Fibroblast of villous mesenchyme (primary cell): ENCODE data around the gene SOCS7. TPM values are rescaled to one million over a fixed set of nuclear protein-coding genes. Genes with fewer than 3 reads are reported as not detected.

Experiments used
- DNase-seq: peaks from one replicate; pipeline ENCODE4 v3.0.0-alpha.2; 2010; ENCODE audit warnings: low read depth
- H3K4me3 ChIP-seq: 2 replicates; pipeline ENCODE4 v1.5.1; 2011; ENCODE audit warnings: low read depth, mild to moderate bottlenecking, low read length
- total RNA-seq: library from RNA; depleted of rRNA; stranded (reverse); fragments of >200 nt; gene quantifications from 2 replicates; pipeline ENCODE4 v1.2.3, GENCODE V29; 2012
- TF ChIP-seq, protein P1 (sequence below): IDR thresholded peaks from 2 replicates; pipeline ENCODE4 v1.5.1; 2012; ENCODE audit warnings: low read depth, mild to moderate bottlenecking, low read length; ENCODE audit not compliant: insufficient read depth

Gene SOCS7
- total RNA-seq, 1 donor, result 11.2 TPM

DNA sequence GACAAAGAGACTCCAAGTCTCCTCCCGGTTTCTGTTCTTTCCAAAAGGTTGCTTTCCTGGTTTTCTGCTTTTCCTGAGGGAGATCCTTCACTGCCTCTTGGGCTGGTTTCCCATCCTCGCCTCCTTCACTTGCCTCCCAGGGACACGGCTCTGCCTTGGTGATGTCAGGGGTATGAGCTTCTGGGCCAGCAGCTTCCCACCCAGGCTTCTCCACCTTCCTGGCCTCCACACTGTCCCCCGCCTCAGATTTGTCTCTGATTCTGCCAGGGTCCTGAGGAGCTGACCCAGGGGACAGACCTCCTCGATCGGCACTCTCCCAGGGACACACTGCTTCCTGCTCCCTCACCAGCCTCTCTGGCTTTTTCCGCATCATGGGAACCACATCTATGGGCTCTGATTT is 22.4 kb upstream of the SOCS7 start:
- TF ChIP-seq, protein P1, sequence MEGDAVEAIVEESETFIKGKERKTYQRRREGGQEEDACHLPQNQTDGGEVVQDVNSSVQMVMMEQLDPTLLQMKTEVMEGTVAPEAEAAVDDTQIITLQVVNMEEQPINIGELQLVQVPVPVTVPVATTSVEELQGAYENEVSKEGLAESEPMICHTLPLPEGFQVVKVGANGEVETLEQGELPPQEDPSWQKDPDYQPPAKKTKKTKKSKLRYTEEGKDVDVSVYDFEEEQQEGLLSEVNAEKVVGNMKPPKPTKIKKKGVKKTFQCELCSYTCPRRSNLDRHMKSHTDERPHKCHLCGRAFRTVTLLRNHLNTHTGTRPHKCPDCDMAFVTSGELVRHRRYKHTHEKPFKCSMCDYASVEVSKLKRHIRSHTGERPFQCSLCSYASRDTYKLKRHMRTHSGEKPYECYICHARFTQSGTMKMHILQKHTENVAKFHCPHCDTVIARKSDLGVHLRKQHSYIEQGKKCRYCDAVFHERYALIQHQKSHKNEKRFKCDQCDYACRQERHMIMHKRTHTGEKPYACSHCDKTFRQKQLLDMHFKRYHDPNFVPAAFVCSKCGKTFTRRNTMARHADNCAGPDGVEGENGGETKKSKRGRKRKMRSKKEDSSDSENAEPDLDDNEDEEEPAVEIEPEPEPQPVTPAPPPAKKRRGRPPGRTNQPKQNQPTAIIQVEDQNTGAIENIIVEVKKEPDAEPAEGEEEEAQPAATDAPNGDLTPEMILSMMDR, result no peak
- no peak for DNase-seq
- no peak overlapping the region for H3K4me3 ChIP-seq

DNA sequence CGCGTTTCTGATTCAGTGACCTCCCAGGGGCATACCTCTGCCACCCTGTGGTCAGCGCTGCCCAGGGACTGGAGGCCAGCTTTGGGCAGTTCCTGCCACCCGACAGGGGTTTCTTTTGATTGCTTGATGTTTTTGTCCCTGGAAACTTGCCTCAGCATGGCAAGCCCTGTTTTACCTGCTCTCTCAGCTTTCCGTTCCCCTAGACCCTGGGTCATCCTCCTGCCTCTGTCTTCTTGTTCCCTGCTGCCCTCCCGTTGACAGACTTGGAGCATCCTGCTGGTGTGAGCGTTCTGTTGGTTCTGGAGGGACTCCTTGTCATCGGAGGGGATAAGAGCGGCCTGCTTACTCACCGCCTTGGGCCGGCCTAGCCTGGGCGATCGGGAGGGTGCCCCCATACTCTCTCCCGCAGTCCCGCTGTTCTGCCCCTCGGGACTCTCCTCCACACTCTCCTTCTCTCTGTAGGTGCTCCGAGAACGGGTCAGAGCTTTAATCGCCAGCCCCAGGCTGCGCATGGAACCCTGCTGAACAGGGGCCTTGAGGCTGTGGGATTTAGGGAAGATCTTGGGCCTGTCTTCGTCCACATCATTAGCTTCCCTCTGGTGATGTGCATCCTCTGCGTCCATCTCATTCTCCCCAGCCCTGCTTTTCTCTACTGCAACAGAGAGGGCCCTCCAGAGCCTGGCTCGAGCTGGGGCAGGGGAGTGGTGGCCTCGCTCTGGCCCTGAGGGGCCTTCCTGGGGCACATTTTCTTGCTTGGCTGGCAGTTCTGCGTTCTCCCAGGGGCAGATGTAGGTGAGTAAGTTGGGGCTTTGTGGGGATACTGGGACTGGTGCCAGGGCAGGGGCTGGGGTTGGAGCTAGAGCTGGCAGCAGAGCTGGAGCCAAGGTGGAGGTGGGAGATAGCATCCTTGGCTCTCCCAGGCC is 21.6 kb upstream of the SOCS7 start:
- no peak overlapping the region for H3K4me3 ChIP-seq
- TF ChIP-seq, protein P1, result no peak
- no peak for DNase-seq

DNA sequence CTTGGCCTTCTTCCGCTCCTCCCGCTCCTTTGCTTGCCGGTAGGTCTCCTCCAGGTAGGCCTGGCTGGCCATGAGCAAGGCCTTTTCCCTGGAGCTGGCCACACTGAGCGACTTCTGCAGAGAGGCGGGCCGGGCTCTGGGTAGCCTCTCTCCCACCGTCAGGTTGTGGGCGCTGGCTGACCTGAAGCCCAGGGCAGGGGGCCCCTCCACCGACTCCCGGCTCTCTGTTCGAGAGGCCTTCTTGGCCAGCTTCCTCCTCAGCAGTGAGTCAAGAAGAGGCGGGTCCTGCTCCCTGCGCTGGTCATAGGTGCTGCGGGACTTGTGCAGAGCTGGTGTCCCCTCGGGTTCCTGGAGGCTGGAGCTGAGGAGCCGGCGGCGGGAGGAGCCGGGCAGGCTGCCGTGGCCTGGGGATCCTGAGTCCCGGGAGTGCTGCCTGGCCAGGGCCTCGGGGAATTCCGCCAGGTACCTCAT is 20.7 kb upstream of the SOCS7 start:
- no peak overlapping the region for H3K4me3 ChIP-seq
- TF ChIP-seq, protein P1, result no peak
- DNase-seq, result no peak

DNA sequence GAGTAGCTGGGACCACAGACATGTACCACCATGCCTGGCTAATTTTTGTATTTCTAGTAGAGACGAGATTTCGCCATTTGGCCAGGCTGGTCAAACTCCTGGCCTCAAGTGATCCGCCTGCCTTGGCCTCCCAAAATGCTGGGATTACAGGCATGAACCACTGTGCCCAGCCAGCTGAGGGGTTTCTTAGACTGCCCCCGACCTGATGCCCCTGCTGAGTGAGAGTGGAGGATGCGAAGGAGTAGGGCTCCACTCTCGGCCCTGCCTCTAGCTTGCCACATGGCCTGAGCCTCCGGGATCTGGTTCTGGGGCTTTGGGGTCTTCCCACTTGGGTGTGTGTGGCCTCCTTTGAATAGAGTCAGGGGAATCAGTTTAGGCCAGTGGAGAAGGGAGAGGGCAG is 18.9 kb upstream of the SOCS7 start:
- TF ChIP-seq, protein P1, result no peak
- H3K4me3 ChIP-seq, result no peak overlapping the region
- no peak for DNase-seq

DNA sequence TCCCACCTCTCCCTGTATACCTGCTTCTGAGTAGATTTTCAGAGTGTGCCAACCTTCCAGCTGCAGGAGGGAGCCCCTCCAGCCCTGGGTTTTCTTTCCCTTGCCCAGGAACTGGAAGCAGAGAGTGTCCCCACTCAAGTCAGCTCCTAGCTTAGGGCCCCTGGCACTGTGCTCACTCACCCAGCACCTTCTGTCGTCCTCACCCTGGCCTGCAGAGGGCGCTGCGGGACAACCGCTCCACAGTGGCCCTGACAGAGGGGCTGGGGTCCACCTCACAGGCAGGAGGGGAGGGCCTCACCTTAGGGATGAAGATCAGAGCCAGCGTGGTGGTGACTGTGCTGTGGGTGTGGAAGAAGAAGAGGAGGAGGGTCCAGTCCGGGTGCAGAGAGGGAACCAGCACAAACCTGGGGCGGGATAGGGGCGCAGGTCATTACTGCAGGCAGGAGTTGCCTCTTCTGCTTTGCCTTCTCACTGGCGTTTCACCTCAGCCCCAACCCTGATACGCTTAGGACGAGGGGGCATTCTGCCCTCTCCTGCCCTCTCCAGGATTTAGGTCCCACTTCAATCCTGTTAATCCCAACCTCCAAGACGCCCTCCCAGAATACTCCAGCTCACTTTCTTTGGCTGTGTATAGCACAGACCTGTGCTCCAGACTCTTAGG is 17.9 kb upstream of the SOCS7 start:
- TF ChIP-seq, protein P1, result peak; percentile 76
- no peak overlapping the region for H3K4me3 ChIP-seq
- no peak for DNase-seq

DNA sequence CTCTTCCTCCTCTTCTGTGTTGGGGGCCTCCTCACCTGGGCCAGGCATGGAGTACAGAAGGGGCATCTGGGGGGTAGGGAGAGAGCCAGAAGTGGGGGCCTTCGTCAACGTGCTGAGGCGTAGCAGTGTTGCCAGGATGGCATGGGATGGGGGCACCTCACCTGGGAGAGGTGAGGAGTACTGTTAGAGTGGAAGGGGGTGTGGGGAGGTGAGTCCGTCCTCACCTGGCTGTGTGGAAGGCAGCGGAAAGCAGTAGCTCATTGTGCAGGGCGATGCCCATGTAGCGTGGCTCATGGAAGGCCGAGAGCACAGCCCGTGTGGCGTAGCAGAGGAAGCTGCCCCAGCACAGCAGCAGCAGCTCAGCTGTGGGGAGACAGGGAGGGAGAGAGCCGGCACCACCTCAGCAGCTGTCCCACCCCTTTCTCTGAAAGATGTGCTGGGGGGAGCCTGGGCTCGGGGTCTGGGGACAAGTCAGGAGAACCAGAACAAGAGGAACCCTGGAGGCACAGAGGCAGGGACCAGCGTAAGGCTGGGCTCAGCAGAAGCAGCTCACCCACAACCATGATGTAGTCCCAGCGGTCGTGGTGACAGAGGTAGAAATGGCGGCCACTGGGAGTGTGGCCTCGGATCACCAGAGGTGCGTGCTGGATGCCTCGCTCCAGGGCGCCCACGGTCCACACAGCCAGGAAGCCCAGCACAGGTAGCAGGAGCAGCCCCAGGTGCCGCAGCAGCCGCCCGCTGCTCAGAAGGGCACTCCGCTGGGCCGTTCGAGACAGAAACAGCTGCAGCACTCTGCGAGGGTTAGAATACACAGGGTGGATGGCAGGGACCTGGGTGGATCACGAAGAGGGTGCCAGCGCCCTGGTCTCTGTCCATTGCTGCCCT is 16.9 kb upstream of the SOCS7 start:
- DNase-seq, result no peak
- H3K4me3 ChIP-seq, result no peak overlapping the region
- TF ChIP-seq, protein P1, result no peak
